Central memory CD8-positive, alpha-beta T cell (primary cell): ENCODE measurements around the gene THSD4.
"Not testable (repeated sequence)": the region's sequence is repeated elsewhere in the genome, so short reads cannot be mapped to it uniquely, and the experiment has no call there.

Source experiments
- ATAC-seq: fragments of 150-1000 bp; cut with Tn5 transposase; replicated peaks from 2 replicates; pipeline ENCODE4 v1.10.0; 2022; ENCODE audit warnings: mild to moderate bottlenecking, moderate FRiP score, moderate number of reproducible peaks; ENCODE audit not compliant: poor library complexity, severe bottlenecking; ENCODE audit errors: extremely low read depth
- DNase-seq, 2 donors: peaks; one replicate each; pipeline ENCODE4 v3.0.0; 2021; ENCODE audit warnings: low spot score in 2 of 2
- H3K27ac Mint-ChIP-seq: one replicate; pipeline ENCODE4 v1.8.0; 2022; ENCODE audit warnings: low read depth, mild to moderate bottlenecking, moderate library complexity, mixed read lengths
- H3K27me3 Mint-ChIP-seq: one replicate; pipeline ENCODE4 v1.8.0; 2022; ENCODE audit warnings: mixed read lengths
- H3K36me3 Mint-ChIP-seq: one replicate; pipeline ENCODE4 v1.8.0; 2022; ENCODE audit warnings: mild to moderate bottlenecking, moderate library complexity, mixed read lengths; ENCODE audit not compliant: insufficient read depth
- H3K4me1 Mint-ChIP-seq: one replicate; pipeline ENCODE4 v1.8.0; 2022; ENCODE audit warnings: mixed read lengths
- H3K4me3 Mint-ChIP-seq: one replicate; pipeline ENCODE4 v1.8.0; 2022; ENCODE audit warnings: mild to moderate bottlenecking, moderate library complexity, mixed read lengths
- H3K9me3 Mint-ChIP-seq: one replicate; pipeline ENCODE4 v1.8.0; 2022; ENCODE audit warnings: mixed read lengths

THSD4 gene

GRCh38 chr15:71170163-71170562 lies 54.9 kb downstream of the THSD4 start:
- Mint-ChIP-seq H3K9me3 (peaks cover 12% of the 10 kb centered on the region), H3K27ac (no peak overlapping the region), H3K27me3 (peaks cover 80% of the 10 kb centered on the region), H3K4me3 (no peak overlapping the region), H3K4me1 (no peaks in the 10 kb centered on the region), H3K36me3 (no peaks in the 10 kb centered on the region)
- DNase-seq (no peak), ATAC-seq (no peak)

GRCh38 chr15:71171195-71171594 lies 55.9 kb downstream of the THSD4 start:
- Mint-ChIP-seq H3K9me3 (peaks cover 12% of the 10 kb centered on the region), H3K4me3 (no peak overlapping the region), H3K27me3 (peaks cover 69% of the 10 kb centered on the region), H3K4me1 (no peaks in the 10 kb centered on the region), H3K36me3 (no peaks in the 10 kb centered on the region), H3K27ac (no peak overlapping the region)
- DNase-seq, result no peak
- ATAC-seq, result no peak

- Mint-ChIP-seq H3K27me3 (peaks cover 38% of the 10 kb centered on the region), H3K9me3 (peaks cover 12% of the 10 kb centered on the region)
- H3K36me3 Mint-ChIP-seq, H3K4me1 Mint-ChIP-seq, H3K27ac Mint-ChIP-seq, H3K4me3 Mint-ChIP-seq, ATAC-seq, DNase-seq: not testable (repeated sequence)
Measured at GRCh38 chr15:71174360-71174759, 59.1 kb downstream of the THSD4 start.

GRCh38 chr15:71180986-71181853 lies 65.9 kb downstream of the THSD4 start:
- Mint-ChIP-seq H3K36me3 (no peaks in the 10 kb centered on the region), H3K27ac (no peak overlapping the region), H3K4me3 (no peak overlapping the region), H3K9me3 (no peaks in the 10 kb centered on the region), H3K4me1 (no peaks in the 10 kb centered on the region), H3K27me3 (peaks cover 11% of the 10 kb centered on the region)
- no peak for ATAC-seq
- DNase-seq, result no peak

DNA sequence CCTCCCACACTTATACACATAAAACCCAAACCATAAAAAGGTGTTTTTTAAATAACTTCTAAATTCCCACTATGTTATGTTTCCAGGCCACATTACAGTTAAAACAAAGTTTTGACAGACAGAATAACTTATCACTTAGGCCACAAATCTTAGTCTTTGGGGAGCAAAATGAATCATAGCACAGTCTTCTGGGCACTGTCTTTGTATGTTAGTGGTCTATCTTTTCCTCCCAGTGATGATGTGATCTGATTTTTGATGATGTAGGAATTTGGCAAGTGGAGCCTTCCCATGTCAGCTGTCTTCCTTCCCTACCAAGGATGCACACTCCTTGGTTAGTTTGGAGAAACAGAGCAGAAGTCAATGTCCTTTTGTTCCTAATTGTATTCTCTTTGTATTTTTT lies 67.3 kb downstream of the THSD4 start:
- no peak overlapping the region for H3K27ac Mint-ChIP-seq
- DNase-seq, result no peak
- ATAC-seq, result no peak
- no peak overlapping the region for H3K4me3 Mint-ChIP-seq
- no peaks in the 10 kb centered on the region for H3K9me3 Mint-ChIP-seq
- no peaks in the 10 kb centered on the region for H3K36me3 Mint-ChIP-seq
- peaks cover 14% of the 10 kb centered on the region for H3K27me3 Mint-ChIP-seq
- no peaks in the 10 kb centered on the region for H3K4me1 Mint-ChIP-seq

- Mint-ChIP-seq H3K4me1 (no peaks in the 10 kb centered on the region), H3K27ac (no peak overlapping the region), H3K36me3 (no peaks in the 10 kb centered on the region), H3K4me3 (no peak overlapping the region), H3K27me3 (peaks cover 14% of the 10 kb centered on the region), H3K9me3 (no peaks in the 10 kb centered on the region)
- DNase-seq (no peak), ATAC-seq (no peak)
Measured at GRCh38 chr15:71183063-71183462, 67.8 kb downstream of the THSD4 start.

- H3K4me1 Mint-ChIP-seq, result no peaks in the 10 kb centered on the region
- ATAC-seq (no peak), DNase-seq (no peak)
- H3K36me3 Mint-ChIP-seq, result no peaks in the 10 kb centered on the region
- peaks cover 17% of the 10 kb centered on the region for H3K27me3 Mint-ChIP-seq
- H3K9me3 Mint-ChIP-seq, result no peaks in the 10 kb centered on the region
- no peak overlapping the region for H3K4me3 Mint-ChIP-seq
- H3K27ac Mint-ChIP-seq, result no peak overlapping the region
Measured at GRCh38 chr15:71185706-71186105, 70.4 kb downstream of the THSD4 start.

GRCh38 chr15:71186267-71186666 lies 71.0 kb downstream of the THSD4 start:
- H3K27ac Mint-ChIP-seq, result no peak overlapping the region
- H3K4me1 Mint-ChIP-seq, result no peaks in the 10 kb centered on the region
- H3K36me3 Mint-ChIP-seq, result no peaks in the 10 kb centered on the region
- peaks cover 23% of the 10 kb centered on the region for H3K27me3 Mint-ChIP-seq
- H3K4me3 Mint-ChIP-seq, result no peak overlapping the region
- no peaks in the 10 kb centered on the region for H3K9me3 Mint-ChIP-seq
- ATAC-seq (no peak), DNase-seq (no peak)

DNA sequence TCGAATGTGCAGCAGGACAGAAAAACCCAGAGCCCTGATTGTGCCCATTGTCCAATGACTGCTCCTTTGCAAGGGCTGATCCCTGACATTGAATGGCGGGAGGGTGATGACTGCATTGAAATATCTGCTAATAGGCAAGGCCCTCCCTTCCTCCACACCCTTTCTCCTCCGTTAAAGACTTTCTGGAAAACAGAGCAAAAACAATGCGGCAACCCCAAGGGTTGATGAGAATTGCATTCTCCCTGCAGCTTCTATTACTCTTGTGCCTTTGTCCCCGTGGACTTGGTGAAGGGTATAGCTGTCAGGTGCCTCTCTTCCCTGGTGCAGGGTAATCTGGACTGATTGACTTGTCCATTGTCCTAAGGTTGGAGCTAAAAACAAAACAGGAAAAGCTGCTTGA lies 71.8 kb downstream of the THSD4 start:
- H3K9me3 Mint-ChIP-seq, result no peaks in the 10 kb centered on the region
- H3K4me3 Mint-ChIP-seq, result no peak overlapping the region
- ATAC-seq, result no peak
- no peaks in the 10 kb centered on the region for H3K36me3 Mint-ChIP-seq
- H3K27me3 Mint-ChIP-seq, result peaks cover 28% of the 10 kb centered on the region
- DNase-seq, result no peak
- no peak overlapping the region for H3K27ac Mint-ChIP-seq
- no peaks in the 10 kb centered on the region for H3K4me1 Mint-ChIP-seq

- ATAC-seq (no peak), DNase-seq (no peak)
- H3K27ac Mint-ChIP-seq, result no peak overlapping the region
- peaks cover 28% of the 10 kb centered on the region for H3K27me3 Mint-ChIP-seq
- no peaks in the 10 kb centered on the region for H3K4me1 Mint-ChIP-seq
- H3K36me3 Mint-ChIP-seq, result no peaks in the 10 kb centered on the region
- H3K4me3 Mint-ChIP-seq, result no peak overlapping the region
- no peaks in the 10 kb centered on the region for H3K9me3 Mint-ChIP-seq
Measured at GRCh38 chr15:71187526-71187925, 72.3 kb downstream of the THSD4 start.

- DNase-seq, result no peak
- ATAC-seq, result no peak
- Mint-ChIP-seq H3K4me3 (no peak overlapping the region), H3K4me1 (no peaks in the 10 kb centered on the region), H3K9me3 (no peaks in the 10 kb centered on the region), H3K27me3 (peaks cover 28% of the 10 kb centered on the region), H3K27ac (no peak overlapping the region), H3K36me3 (no peaks in the 10 kb centered on the region)
Measured at GRCh38 chr15:71189718-71190117, 74.4 kb downstream of the THSD4 start.

DNA sequence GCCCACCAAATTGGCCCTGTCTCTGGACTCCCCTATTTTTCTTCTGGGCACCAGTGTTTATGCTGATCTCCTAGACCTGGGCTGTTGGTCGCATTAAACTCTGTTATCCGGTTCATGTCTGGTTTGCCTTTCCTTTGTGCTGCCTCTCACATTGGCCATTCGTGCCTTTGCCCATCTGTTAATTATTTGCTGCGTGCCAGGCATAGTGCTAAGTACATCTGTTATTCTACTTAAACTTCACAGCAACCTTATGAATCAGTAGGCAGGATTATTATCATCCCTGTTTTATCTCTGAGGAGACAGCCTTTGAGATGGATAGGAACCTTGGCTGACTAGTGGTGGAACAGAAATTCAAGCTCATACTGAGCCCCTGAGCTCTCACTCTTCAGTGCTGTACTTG lies 76.0 kb downstream of the THSD4 start:
- no peaks in the 10 kb centered on the region for H3K36me3 Mint-ChIP-seq
- no peaks in the 10 kb centered on the region for H3K4me1 Mint-ChIP-seq
- H3K27ac Mint-ChIP-seq, result no peak overlapping the region
- DNase-seq (no peak), ATAC-seq (no peak)
- no peaks in the 10 kb centered on the region for H3K9me3 Mint-ChIP-seq
- peaks cover 25% of the 10 kb centered on the region for H3K27me3 Mint-ChIP-seq
- no peak overlapping the region for H3K4me3 Mint-ChIP-seq

DNA sequence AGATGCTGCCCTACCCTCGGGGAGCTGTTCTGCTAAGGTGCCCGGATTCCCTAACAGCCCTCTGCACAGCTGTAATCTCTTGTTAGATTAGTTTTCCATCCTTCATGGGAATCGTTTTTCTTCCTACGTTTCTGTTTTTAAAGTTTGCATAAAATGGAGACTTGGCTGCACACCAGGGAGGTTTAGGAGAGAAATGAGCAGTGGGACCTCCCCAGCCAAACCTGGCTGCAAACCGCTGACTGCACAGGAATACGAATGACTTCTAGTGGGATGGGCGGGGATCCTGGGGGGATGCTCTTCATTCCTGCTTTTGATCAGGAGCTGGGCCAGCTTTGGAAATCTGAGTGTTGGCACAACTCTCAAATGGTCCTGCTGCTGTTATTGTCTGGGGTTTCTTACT lies 77.5 kb downstream of the THSD4 start:
- ATAC-seq (no peak), DNase-seq (no peak)
- Mint-ChIP-seq H3K4me1 (no peaks in the 10 kb centered on the region), H3K36me3 (no peaks in the 10 kb centered on the region), H3K9me3 (no peaks in the 10 kb centered on the region), H3K27ac (no peak overlapping the region), H3K4me3 (no peak overlapping the region), H3K27me3 (peaks cover 23% of the 10 kb centered on the region)
